BJ (cell line): ENCODE data around the gene XYLT1. TPM values are rescaled to one million over a fixed set of nuclear protein-coding genes. Genes with fewer than 3 reads are reported as not detected.
"Not testable (repeated sequence)": the region's sequence is repeated elsewhere in the genome, so short reads cannot be mapped to it uniquely, and the experiment has no call there.

Experiments used
- CTCF ChIA-PET: fragments of 350-600 bp; formaldehyde crosslinking; extraction: SDS; loops from one replicate; lab custom pipeline; 2021; ENCODE audit warnings: antibody characterized with exemption, inconsistent platforms; lab: Yijun Ruan, JAX
- POLR2A ChIA-PET: fragments of 300-600 bp; sonication (Branson Sonifier 250); formaldehyde crosslinking; extraction: SDS; loops from one replicate; lab custom pipeline; 2021; ENCODE audit warnings: antibody characterized with exemption; lab: Charles Lee
- DNase-seq: peaks from one replicate; pipeline ENCODE4 v3.0.0-alpha.2; 2011; ENCODE audit warnings: low read depth
- H3K27me3 ChIP-seq: 2 replicates; pipeline ENCODE4 v1.6.0; 2011; ENCODE audit warnings: low read length; ENCODE audit not compliant: control insufficient read depth, insufficient read depth
- H3K36me3 ChIP-seq: 2 replicates; pipeline ENCODE4 v1.5.1; 2011; ENCODE audit warnings: low read length; ENCODE audit not compliant: control insufficient read depth, insufficient read depth
- H3K4me3 ChIP-seq: 2 replicates; pipeline ENCODE4 v1.5.1; 2011; ENCODE audit warnings: low read depth, mild to moderate bottlenecking, control low read depth, low read length
- polyA plus RNA-seq: library from polyadenylated mRNA; depleted of rRNA; stranded (reverse); fragments of >200 nt; gene quantifications from 2 replicates; pipeline ENCODE4 v1.2.3, GENCODE V29; 2011
- TF ChIP-seq, protein P1 (sequence below): IDR thresholded peaks from 2 replicates; pipeline ENCODE4 v1.5.1; 2011; ENCODE audit warnings: low read depth, mild to moderate bottlenecking, control low read depth, inconsistent platforms, low read length, moderate library complexity; ENCODE audit not compliant: insufficient read depth

Gene XYLT1
- polyA plus RNA-seq, 1 experiment: 15.9 TPM

DNA sequence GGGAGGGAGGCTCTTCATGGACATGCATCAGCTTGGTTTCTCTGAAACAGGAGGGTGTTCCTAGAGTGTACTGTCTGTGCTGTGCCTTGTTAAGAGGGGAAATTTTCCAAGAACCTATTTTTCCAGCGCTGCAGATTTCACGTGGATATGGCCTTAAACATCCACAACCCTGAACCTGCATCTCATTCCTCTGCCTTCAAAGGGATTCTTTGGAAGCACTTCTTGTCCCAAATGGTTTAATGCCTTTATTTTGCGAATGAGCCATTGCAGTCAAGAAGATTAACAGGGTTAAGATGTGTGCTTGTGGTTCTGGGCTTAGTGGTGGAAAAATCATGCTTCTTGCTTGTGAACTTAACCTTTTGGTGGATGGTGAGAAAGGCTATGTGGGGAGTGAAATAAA, 161.2 kb downstream of the XYLT1 start:
- POLR2A ChIA-PET: no interaction called here
- Histone ChIP-seq H3K36me3 (no peaks in the 10 kb centered on the region), H3K27me3 (no peaks in the 10 kb centered on the region), H3K4me3 (no peak overlapping the region)
- TF ChIP-seq, protein P1, sequence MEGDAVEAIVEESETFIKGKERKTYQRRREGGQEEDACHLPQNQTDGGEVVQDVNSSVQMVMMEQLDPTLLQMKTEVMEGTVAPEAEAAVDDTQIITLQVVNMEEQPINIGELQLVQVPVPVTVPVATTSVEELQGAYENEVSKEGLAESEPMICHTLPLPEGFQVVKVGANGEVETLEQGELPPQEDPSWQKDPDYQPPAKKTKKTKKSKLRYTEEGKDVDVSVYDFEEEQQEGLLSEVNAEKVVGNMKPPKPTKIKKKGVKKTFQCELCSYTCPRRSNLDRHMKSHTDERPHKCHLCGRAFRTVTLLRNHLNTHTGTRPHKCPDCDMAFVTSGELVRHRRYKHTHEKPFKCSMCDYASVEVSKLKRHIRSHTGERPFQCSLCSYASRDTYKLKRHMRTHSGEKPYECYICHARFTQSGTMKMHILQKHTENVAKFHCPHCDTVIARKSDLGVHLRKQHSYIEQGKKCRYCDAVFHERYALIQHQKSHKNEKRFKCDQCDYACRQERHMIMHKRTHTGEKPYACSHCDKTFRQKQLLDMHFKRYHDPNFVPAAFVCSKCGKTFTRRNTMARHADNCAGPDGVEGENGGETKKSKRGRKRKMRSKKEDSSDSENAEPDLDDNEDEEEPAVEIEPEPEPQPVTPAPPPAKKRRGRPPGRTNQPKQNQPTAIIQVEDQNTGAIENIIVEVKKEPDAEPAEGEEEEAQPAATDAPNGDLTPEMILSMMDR: no peak
- DNase-seq: no peak
- CTCF ChIA-PET: no interaction called here

GRCh38 chr16:17308186-17308585, 162.6 kb downstream of the XYLT1 start:
- Histone ChIP-seq H3K36me3 (no peaks in the 10 kb centered on the region), H3K4me3 (no peak overlapping the region), H3K27me3 (no peaks in the 10 kb centered on the region)
- POLR2A ChIA-PET: no interaction called here
- CTCF ChIA-PET: no interaction called here
- no peak for DNase-seq
- TF ChIP-seq, protein P1: no peak

DNA sequence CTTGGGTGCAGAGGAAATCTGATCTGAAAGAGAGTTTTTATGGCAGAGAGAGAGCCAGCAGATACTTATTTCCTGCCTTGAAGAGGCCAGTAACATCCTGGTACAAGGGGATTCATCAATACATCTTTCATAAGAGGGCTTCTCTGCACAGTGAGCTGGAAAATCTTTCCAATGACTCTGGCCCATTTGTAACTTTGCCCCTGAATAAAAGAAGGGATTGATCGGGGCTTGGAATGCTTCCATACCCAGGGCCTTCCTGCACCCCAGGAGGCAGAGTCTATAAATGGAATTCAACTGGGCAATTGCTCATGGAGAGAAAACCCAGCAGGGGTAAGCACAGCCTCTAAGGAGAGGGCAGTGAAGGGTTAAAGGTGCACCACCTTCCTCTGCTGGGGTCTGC, 163.3 kb downstream of the XYLT1 start:
- Histone ChIP-seq H3K27me3 (no peaks in the 10 kb centered on the region), H3K4me3 (no peak overlapping the region), H3K36me3 (no peaks in the 10 kb centered on the region)
- TF ChIP-seq, protein P1: no peak
- CTCF ChIA-PET: no interaction called here
- no peak for DNase-seq
- POLR2A ChIA-PET: no interaction called here

DNA sequence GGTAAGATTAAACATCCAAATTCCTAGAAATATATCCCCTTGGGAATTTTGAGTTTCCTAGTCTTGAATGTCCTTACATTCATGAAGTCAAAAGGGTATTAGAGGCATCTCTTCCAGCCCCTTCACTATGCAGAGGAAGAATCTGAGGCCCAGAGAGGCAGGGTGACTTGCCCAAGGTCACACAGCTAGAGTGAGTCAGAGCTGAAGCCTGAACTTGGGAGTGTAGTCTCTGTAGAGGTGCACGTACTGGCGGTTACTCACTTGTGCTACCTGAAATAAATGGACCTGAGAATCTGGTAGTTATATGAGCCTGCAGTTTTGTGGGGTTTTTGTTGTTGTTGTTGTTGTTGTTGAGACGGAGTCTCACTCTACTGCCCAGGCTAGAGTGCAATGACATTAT, 164.0 kb downstream of the XYLT1 start:
- TF ChIP-seq, protein P1: no peak
- ChIA-PET CTCF (no interaction called here), POLR2A (no interaction called here)
- Histone ChIP-seq H3K4me3 (no peak overlapping the region), H3K36me3 (no peaks in the 10 kb centered on the region), H3K27me3 (no peaks in the 10 kb centered on the region)
- no peak for DNase-seq

DNA sequence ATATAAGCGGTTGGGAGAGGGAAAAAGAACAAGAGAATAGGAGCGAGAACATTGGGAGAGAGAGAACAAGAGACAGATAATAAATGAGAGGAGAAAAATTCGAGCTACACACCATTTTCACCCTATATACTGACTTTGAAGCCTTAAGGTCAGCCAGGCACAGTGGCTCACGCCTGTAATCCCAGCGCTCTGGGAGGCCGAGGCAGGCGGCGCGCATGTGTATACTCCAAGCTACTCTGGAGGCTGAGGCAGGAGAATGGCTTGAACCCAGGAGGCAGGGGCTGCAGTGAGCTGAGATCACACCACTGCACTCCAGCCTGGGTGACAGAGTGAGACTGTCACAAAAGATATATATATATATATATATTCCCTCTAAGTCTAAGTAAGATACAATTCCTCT, 164.5 kb downstream of the XYLT1 start:
- CTCF ChIA-PET, DNase-seq, H3K4me3 ChIP-seq, POLR2A ChIA-PET, H3K27me3 ChIP-seq, H3K36me3 ChIP-seq: not testable (repeated sequence)

GRCh38 chr16:17305694-17306093, 165.1 kb downstream of the XYLT1 start:
- TF ChIP-seq, protein P1: no peak

More at GRCh38 chr16:17305694-17306093, 165.1 kb downstream of the XYLT1 start:
- ChIA-PET CTCF (interaction anchor here (1.8 kb wide), 1 partner anchor 7 kb away, joined by 6 read pairs; no protein-coding TSS in a partner anchor), POLR2A (no interaction called here)
- Histone ChIP-seq H3K27me3 (no peaks in the 10 kb centered on the region), H3K4me3 (no peak overlapping the region), H3K36me3 (no peaks in the 10 kb centered on the region)
- DNase-seq: no peak
